GM12873 (cell line): ENCODE measurements around the gene CD164L2.

Experiments used
- TF ChIP-seq, protein P1 (sequence below): IDR thresholded peaks from 2 replicates; pipeline ENCODE4 v1.5.1; 2012; ENCODE audit warnings: low read depth, mild to moderate bottlenecking, moderate library complexity, low read length, control low read depth; ENCODE audit not compliant: insufficient read depth; ENCODE audit errors: missing control alignments

CD164L2 gene

DNA sequence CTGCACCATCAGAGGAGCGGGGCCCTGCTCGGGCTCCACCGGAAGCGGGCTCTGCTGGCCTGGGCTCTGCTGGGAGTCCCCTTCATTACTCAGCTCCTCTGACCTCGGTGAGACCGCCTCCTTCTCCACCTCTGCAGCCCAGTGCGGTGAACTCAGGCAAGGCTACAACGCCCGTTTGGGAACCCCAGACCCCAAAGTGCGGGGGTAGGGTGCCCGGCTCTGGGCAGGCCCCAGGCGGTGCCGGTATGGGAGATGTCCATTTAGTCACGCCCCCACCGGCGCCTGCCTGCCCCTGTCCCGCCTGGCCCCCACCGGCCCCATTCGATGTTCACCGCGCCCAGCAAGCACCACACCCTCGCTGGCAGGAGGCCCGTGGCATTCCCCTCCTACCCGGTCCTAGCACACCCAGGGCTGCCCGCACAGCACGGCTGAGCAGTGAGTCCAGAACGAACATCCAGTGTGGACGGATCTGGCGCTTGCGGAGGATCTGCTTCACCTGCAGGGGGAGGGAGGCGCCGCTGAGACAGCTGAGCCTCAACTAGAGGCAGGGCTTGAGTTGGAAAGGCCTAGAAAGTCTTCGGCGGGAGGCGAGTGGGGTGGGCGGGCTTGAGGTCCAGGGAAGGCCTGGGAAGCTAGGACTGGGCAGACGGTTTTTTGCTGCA is 26.4 kb downstream of the CD164L2 start:
- TF ChIP-seq, protein P1, sequence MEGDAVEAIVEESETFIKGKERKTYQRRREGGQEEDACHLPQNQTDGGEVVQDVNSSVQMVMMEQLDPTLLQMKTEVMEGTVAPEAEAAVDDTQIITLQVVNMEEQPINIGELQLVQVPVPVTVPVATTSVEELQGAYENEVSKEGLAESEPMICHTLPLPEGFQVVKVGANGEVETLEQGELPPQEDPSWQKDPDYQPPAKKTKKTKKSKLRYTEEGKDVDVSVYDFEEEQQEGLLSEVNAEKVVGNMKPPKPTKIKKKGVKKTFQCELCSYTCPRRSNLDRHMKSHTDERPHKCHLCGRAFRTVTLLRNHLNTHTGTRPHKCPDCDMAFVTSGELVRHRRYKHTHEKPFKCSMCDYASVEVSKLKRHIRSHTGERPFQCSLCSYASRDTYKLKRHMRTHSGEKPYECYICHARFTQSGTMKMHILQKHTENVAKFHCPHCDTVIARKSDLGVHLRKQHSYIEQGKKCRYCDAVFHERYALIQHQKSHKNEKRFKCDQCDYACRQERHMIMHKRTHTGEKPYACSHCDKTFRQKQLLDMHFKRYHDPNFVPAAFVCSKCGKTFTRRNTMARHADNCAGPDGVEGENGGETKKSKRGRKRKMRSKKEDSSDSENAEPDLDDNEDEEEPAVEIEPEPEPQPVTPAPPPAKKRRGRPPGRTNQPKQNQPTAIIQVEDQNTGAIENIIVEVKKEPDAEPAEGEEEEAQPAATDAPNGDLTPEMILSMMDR = no peak

- TF ChIP-seq, protein P1 = no peak
Observed at GRCh38 chr1:27356277-27356618, 26.9 kb downstream of the CD164L2 start.

GRCh38 chr1:27355683-27356082 is 27.4 kb downstream of the CD164L2 start:
- TF ChIP-seq, protein P1 = no peak

DNA sequence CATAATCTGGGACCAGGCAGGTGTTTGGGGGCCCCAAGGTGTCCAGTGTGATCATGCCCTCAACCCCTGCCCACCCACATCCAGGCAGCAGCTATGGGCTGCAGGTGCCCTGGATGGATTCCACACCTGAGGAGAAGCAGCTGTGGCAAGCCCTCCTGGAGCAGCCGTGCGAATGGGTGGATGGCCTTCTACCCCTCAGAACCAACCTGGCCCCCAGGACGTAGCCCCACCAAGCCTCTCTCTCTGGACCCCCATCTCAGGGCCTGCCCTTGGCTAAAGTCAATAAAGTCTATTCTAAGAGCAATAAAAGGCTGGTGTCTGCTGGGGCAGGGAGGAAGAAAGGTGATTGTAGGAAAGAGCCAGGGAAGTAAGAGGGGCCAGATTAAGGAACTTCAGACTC is 29.5 kb downstream of the CD164L2 start:
- TF ChIP-seq, protein P1 = no peak

- TF ChIP-seq, protein P1 = no peak
Observed at GRCh38 chr1:27353166-27353565, 30.0 kb downstream of the CD164L2 start.

DNA sequence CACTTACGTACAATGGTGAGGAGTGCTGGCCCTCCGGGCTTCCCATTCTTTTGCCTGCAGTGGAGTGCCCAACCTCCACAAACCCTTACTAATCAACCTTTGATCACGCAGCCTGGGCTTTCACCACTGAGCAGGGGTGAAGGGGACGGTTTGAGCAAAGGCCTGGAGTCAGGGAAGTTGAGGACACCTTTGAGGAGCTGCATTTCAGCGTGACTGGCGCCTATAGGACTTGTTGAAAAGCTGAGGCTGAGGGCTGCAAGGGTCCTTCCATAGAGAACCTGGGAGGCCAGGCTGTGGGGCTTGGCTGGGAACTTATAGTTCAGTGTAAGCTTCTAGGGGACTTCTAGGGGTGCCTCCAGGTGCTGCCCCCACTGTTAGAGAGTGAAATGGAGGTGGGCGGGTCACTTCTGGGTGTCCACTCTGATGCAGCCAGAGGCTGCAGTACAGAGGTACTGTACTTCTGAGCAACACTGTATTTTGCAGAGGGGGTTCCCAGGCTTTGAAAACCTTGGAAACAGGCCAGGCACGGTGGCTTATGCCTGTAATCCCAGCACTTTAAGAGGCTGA is 31.5 kb downstream of the CD164L2 start:
- TF ChIP-seq, protein P1 = no peak

DNA sequence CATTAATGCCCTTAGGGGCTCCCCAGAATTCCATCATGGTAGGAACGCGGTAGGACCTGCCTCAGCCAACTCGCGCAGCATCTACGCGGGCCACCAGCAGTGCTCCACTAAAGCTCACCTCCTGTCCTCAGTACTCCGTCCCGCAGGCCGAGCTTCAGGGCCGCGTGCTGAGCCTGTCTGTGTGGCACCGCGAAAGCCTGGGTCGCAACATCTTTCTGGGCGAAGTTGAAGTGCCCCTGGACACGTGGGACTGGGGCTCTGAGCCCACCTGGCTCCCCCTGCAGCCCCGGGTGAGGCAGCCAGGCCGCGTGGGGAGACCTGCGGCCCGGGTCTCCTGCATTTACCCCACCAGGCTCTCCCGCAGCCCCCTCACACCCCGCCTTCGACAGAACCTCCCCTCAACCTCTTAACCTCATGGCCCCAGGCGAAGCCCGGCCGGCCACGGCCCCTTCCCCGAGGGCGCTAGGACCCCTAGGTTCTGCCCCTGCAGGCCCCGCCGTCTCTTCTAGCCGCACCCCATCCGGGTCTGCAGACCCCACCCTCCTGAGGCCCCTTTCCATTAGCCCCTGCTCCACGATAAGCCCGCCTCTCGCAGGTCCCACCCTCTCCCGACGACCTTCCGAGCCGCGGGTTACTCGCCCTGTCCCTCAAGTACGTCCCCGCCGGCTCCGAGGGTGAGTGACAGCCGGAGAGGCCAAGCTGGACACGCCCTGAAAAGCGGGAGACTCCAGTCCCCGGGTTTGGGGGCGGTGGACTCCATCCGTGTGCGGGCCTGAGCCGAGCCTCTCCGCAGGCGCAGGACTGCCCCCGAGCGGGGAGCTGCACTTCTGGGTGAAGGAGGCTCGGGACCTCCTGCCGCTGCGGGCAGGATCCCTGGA is 32.2 kb downstream of the CD164L2 start:
- TF ChIP-seq, protein P1 = no peak
